HG03135 (cell line): ENCODE measurements around the gene CLEC4F.
"Not testable (repeated sequence)": the region's sequence is repeated elsewhere in the genome, so short reads cannot be mapped to it uniquely, and the experiment has no call there.

ENCODE experiments used
- ATAC-seq: cut with Tn5 transposase; IDR thresholded peaks from one replicate; pipeline ENCODE4 v1.9.1; 2021; ENCODE audit warnings: mild to moderate bottlenecking, moderate library complexity; ENCODE audit not compliant: unreplicated experiment

CLEC4F gene

GRCh38 chr2:70826696-70827350 lies 6.4 kb upstream of the CLEC4F start:
- no peak for ATAC-seq

GRCh38 chr2:70823249-70823648 lies 2.9 kb upstream of the CLEC4F start:
- no peak for ATAC-seq

GRCh38 chr2:70822843-70823242 lies 2.4 kb upstream of the CLEC4F start:
- no peak for ATAC-seq

GRCh38 chr2:70817284-70817954 lies 3.0 kb downstream of the CLEC4F start:
- ATAC-seq = no peak

- ATAC-seq = no peak
These were observed 3.7 kb downstream of the CLEC4F start for GRCh38 chr2:70816726-70817125.

GRCh38 chr2:70808983-70809958 lies 11.1 kb downstream of the CLEC4F start:
- ATAC-seq = no peak

GRCh38 chr2:70807828-70808118 lies 12.6 kb downstream of the CLEC4F start:
- ATAC-seq = no peak

GRCh38 chr2:70807102-70807827 lies 13.1 kb downstream of the CLEC4F start:
- no peak for ATAC-seq

- ATAC-seq = no peak
These were observed 13.8 kb downstream of the CLEC4F start for GRCh38 chr2:70806620-70807019.

GRCh38 chr2:70806013-70806412 lies 14.4 kb downstream of the CLEC4F start:
- no peak for ATAC-seq

GRCh38 chr2:70801607-70802263 lies 18.7 kb downstream of the CLEC4F start:
- no peak for ATAC-seq

- no peak for ATAC-seq
These were observed 20.7 kb downstream of the CLEC4F start for GRCh38 chr2:70799706-70800105.

- ATAC-seq = not testable (repeated sequence)
These were observed 22.4 kb downstream of the CLEC4F start for GRCh38 chr2:70797996-70798395.

GRCh38 chr2:70797506-70797905 lies 22.9 kb downstream of the CLEC4F start:
- ATAC-seq = no peak

- no peak for ATAC-seq
These were observed 24.1 kb downstream of the CLEC4F start for GRCh38 chr2:70796262-70796661.

- no peak for ATAC-seq
These were observed 25.0 kb downstream of the CLEC4F start for GRCh38 chr2:70795164-70795995.

- no peak for ATAC-seq
These were observed 26.9 kb downstream of the CLEC4F start for GRCh38 chr2:70793450-70793849.

GRCh38 chr2:70790136-70790828 lies 30.1 kb downstream of the CLEC4F start, which contains the start of gene FIGLA:
TSS of gene FIGLA (minus strand) at chr2:70790643. CDS start at chr2:70790638, 5 bp downstream.
- no peak for ATAC-seq
